Fibroblast of lung (primary cell): Measurements from ENCODE around the gene SNRPE. TPM values are rescaled to one million over a fixed set of nuclear protein-coding genes. Genes with fewer than 3 reads are reported as not detected.
A peak's percentile ranks its signal among the peaks of the same experiment; 100 is the strongest.

Experiments used
- DNase-seq, 2 donors: peaks; one replicate each; pipeline versions ENCODE4 v3.0.0 to v3.0.0-alpha.2; 2010; ENCODE audit warnings: low read depth in 2 of 2
- H2AFZ ChIP-seq: 2 replicates; pipeline ENCODE4 v1.5.1; 2012; ENCODE audit warnings: low read length, control low read depth, inconsistent platforms
- H3K27ac ChIP-seq: 2 replicates; pipeline ENCODE4 v1.5.1; 2011; ENCODE audit warnings: low read length, control low read depth; ENCODE audit not compliant: insufficient read depth
- H3K27me3 ChIP-seq: 2 replicates; pipeline ENCODE4 v1.5.1; 2011; ENCODE audit warnings: mild to moderate bottlenecking, low read length; ENCODE audit not compliant: control insufficient read depth, insufficient read depth
- H3K36me3 ChIP-seq: 2 replicates; pipeline ENCODE4 v1.5.1; 2011; ENCODE audit warnings: low read length; ENCODE audit not compliant: control insufficient read depth, insufficient read depth
- H3K4me1 ChIP-seq: 2 replicates; pipeline ENCODE4 v1.5.1; 2011; ENCODE audit warnings: low read length; ENCODE audit not compliant: control insufficient read depth, insufficient read depth; ENCODE audit errors: extremely low read depth
- H3K4me2 ChIP-seq: 2 replicates; pipeline ENCODE4 v1.5.1; 2011; ENCODE audit warnings: low read length, control low read depth; ENCODE audit not compliant: insufficient read depth; ENCODE audit errors: extremely low read depth
- H3K4me3 ChIP-seq, 4 experiments: fragments of 200-600 bp in 1 of 4; sonication (generic) in 1 of 4; replicated peaks in 1 of 4; 2 replicates each; pipeline ENCODE4 v1.5.1; 2011 to 2016; ENCODE audit warnings: low read length in 4 of 4, low read depth in 3 of 4, mild to moderate bottlenecking in 3 of 4, control low read depth in 2 of 4, inconsistent platforms in 1 of 4, mixed read lengths in 1 of 4; ENCODE audit not compliant: insufficient read depth in 1 of 4; ENCODE audit errors: control extremely low read depth in 1 of 4
- H3K79me2 ChIP-seq: 2 replicates; pipeline ENCODE4 v1.5.1; 2012; ENCODE audit warnings: mild to moderate bottlenecking, low read length, inconsistent platforms; ENCODE audit not compliant: control insufficient read depth, insufficient read depth
- H3K9ac ChIP-seq: 2 replicates; pipeline ENCODE4 v1.5.1; 2011; ENCODE audit warnings: mild to moderate bottlenecking, low read length, control low read depth; ENCODE audit not compliant: insufficient read depth
- H3K9me3 ChIP-seq: 2 replicates; pipeline ENCODE4 v1.5.1; 2012; ENCODE audit warnings: low read depth, low read length; ENCODE audit not compliant: control insufficient read depth, insufficient read depth
- H4K20me1 ChIP-seq: 2 replicates; pipeline ENCODE4 v1.5.1; 2011; ENCODE audit warnings: low read length; ENCODE audit not compliant: control insufficient read depth, insufficient read depth; ENCODE audit errors: extremely low read depth
- CTCF ChIP-seq, 2 donors: IDR thresholded peaks in 1 of 2; conservative IDR thresholded peaks in 1 of 2; 1 replicate in 1 of 2; 2 replicates in 1 of 2; pipeline ENCODE4 v1.5.1; 2011 to 2012; ENCODE audit warnings: low read length in 2 of 2, control low read depth in 1 of 2, inconsistent platforms in 1 of 2, low read depth in 1 of 2, mild to moderate bottlenecking in 1 of 2
- EZH2 ChIP-seq: IDR thresholded peaks from 2 replicates; pipeline ENCODE4 v1.5.1; 2012; ENCODE audit warnings: low read length, control low read depth, mild to moderate bottlenecking; ENCODE audit errors: missing control alignments
- polyA plus RNA-seq, 2 donors: library from polyadenylated mRNA; depleted of rRNA in 1 of 2; stranded (reverse) in 1 of 2; unstranded in 1 of 2; fragments of >200 nt; gene quantifications; 2 replicates each; pipeline ENCODE4 v1.2.1, GENCODE V29; 2011 to 2012; ENCODE audit warnings: missing spikeins in 1 of 2
- total RNA-seq: library from RNA; depleted of rRNA; stranded (reverse); fragments of >200 nt; gene quantifications from 2 replicates; pipeline ENCODE4 v1.2.1, GENCODE V29; 2014

Gene SNRPE
- total and polyA plus RNA-seq, 2 donors (not counting 1 experiment from before 2014, with no cell fraction given): 30.2 to 246 TPM

GRCh38 chr1:203901581-203901980 is 40.2 kb downstream of the SNRPE start:
- Histone ChIP-seq H3K9me3 (no peaks in the 10 kb centered on the region), H3K36me3 (no peaks in the 10 kb centered on the region), H3K27me3 (no peaks in the 10 kb centered on the region), H3K79me2 (no peaks in the 10 kb centered on the region), H4K20me1 (no peaks in the 10 kb centered on the region), H3K4me3 (no peak overlapping the region), H3K4me2 (no peak overlapping the region), H3K9ac (no peak overlapping the region), H3K27ac (no peak overlapping the region), H3K4me1 (peaks cover 7% of the 10 kb centered on the region), H2AFZ (no peak overlapping the region)
- no peak for DNase-seq
- no peak for TF ChIP-seq CTCF (conservative IDR thresholded peaks at IDR 0.05 in 1 of 2, IDR thresholded peaks at IDR 0.05 in 1 of 2; ENCODE audit: low read depth in 1 of 2, low read length in 2 of 2)
- no peak for TF ChIP-seq EZH2

DNA sequence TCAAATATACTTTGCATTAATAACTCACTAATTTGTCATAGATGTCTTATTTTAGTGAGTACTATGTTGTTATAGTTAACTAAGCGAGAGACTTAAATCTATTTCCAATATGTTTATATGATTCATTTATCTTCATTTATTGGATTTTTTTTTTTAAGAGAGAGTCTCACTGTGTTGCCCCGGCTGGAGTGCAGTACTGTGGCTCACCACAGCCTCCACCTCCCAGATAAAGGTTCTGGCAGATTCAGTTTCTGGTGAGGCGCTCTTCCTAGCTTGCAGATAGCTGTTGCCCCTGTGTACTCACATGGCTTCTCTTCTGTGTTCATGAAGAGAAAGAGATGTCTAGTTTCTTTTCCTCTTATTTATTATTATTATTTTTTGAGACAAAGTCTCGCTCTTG is 43.9 kb downstream of the SNRPE start:
- H3K27ac ChIP-seq: no peak overlapping the region
- H3K79me2 ChIP-seq: no peaks in the 10 kb centered on the region
- TF ChIP-seq EZH2: no peak
- TF ChIP-seq CTCF (conservative IDR thresholded peaks at IDR 0.05 in 1 of 2, IDR thresholded peaks at IDR 0.05 in 1 of 2; ENCODE audit: low read depth in 1 of 2, low read length in 2 of 2): no peak

GRCh38 chr1:203906932-203907331 is 45.5 kb downstream of the SNRPE start:
- H3K4me3 ChIP-seq: no peak overlapping the region
- TF ChIP-seq CTCF (conservative IDR thresholded peaks at IDR 0.05 in 1 of 2, IDR thresholded peaks at IDR 0.05 in 1 of 2; ENCODE audit: low read depth in 1 of 2, low read length in 2 of 2): no peak
- no peak for TF ChIP-seq EZH2

More for the DNA sequence above, 43.9 kb downstream of the SNRPE start:
- H3K9ac ChIP-seq: no peak overlapping the region
- no peaks in the 10 kb centered on the region for H3K27me3 ChIP-seq
- no peaks in the 10 kb centered on the region for H3K36me3 ChIP-seq
- H3K4me2 ChIP-seq: no peak overlapping the region
- no peak for DNase-seq
- H3K4me3 ChIP-seq: no peak overlapping the region
- H3K4me1 ChIP-seq: peaks cover 16% of the 10 kb centered on the region
- H3K9me3 ChIP-seq: no peaks in the 10 kb centered on the region
- no peaks in the 10 kb centered on the region for H4K20me1 ChIP-seq
- H2AFZ ChIP-seq: no peak overlapping the region

More at GRCh38 chr1:203906932-203907331, 45.5 kb downstream of the SNRPE start:
- H3K4me2 ChIP-seq: peak overlapping the region; percentile 51
- no peaks in the 10 kb centered on the region for H3K9me3 ChIP-seq
- H3K36me3 ChIP-seq: no peaks in the 10 kb centered on the region
- DNase-seq: peak; percentile 93 to 94
- H3K27me3 ChIP-seq: no peaks in the 10 kb centered on the region
- H3K79me2 ChIP-seq: no peaks in the 10 kb centered on the region
- peak overlapping the region; percentile 38 for H3K27ac ChIP-seq
- no peak overlapping the region for H2AFZ ChIP-seq
- H3K4me1 ChIP-seq: peaks cover 16% of the 10 kb centered on the region
- H4K20me1 ChIP-seq: no peaks in the 10 kb centered on the region
- no peak overlapping the region for H3K9ac ChIP-seq
